Gastrocnemius medialis (tissue), 4 donors: ENCODE measurements around the gene PARP8. TPM values are rescaled to one million over a fixed set of nuclear protein-coding genes. Genes with fewer than 3 reads are reported as not detected.
"Not testable (repeated sequence)": the region's sequence is repeated elsewhere in the genome, so short reads cannot be mapped to it uniquely, and the experiment has no call there.

Experiments used
- ATAC-seq, 2 donors: fragments of 150-250 bp; one replicate each; pipeline ENCODE4 v1.9.1; 2016
- DNase-seq, 2 donors: peaks; one replicate each; pipeline ENCODE4 v3.0.0-alpha.2; 2019
- H3K27ac ChIP-seq, 4 donors: fragments of 200-600 bp; sonication (generic); 1 replicate in 1 of 4; 2 replicates in 3 of 4; pipeline ENCODE4 v1.5.1; 2016 to 2018; ENCODE audit warnings: mild to moderate bottlenecking in 2 of 4, moderate library complexity in 1 of 4
- H3K27me3 ChIP-seq, 3 donors: fragments of 200-600 bp; sonication (generic) in 2 of 3; 1 replicate in 1 of 3; 2 replicates in 2 of 3; pipeline versions ENCODE4 v1.5.1 to v1.6.0; 2016 to 2019; ENCODE audit warnings: mild to moderate bottlenecking in 1 of 3, moderate library complexity in 1 of 3
- H3K36me3 ChIP-seq, 2 donors: fragments of 200-600 bp; sonication (generic) in 1 of 2; one replicate each; pipeline ENCODE4 v1.5.1; 2017 to 2018
- H3K4me1 ChIP-seq, 2 donors: fragments of 200-600 bp; sonication (generic) in 1 of 2; one replicate each; pipeline ENCODE4 v1.5.1; 2016 to 2017; ENCODE audit warnings: mild to moderate bottlenecking in 2 of 2
- H3K4me3 ChIP-seq, 4 donors: fragments of 200-600 bp; sonication (generic) in 3 of 4; 1 replicate in 1 of 4; 2 replicates in 3 of 4; pipeline ENCODE4 v1.5.1; 2016 to 2019; ENCODE audit warnings: mild to moderate bottlenecking in 2 of 4
- H3K9me3 ChIP-seq, 3 donors: fragments of 200-600 bp; sonication (generic) in 2 of 3; 1 replicate in 1 of 3; 2 replicates in 2 of 3; pipeline ENCODE4 v1.5.1; 2016 to 2019
- CTCF ChIP-seq, 5 experiments: fragments of 450-650 bp in 3 of 5; fragments of 200-600 bp in 2 of 5; sonication (generic) in 2 of 5; IDR thresholded peaks in 4 of 5; conservative IDR thresholded peaks in 1 of 5; 1 replicate in 4 of 5; 2 replicates in 1 of 5; pipeline ENCODE4 v1.5.1; 2016 to 2019; ENCODE audit warnings: antibody characterized with exemption in 5 of 5, mild to moderate bottlenecking in 3 of 5, moderate library complexity in 3 of 5
- POLR2A ChIP-seq, 2 donors: fragments of 450-650 bp; IDR thresholded peaks; one replicate each; pipeline ENCODE4 v1.6.1; 2017; ENCODE audit warnings: antibody characterized with exemption in 2 of 2, mild to moderate bottlenecking in 2 of 2, moderate library complexity in 2 of 2
- in situ Hi-C, 4 donors: fragments of 200-750 bp; cut with MboI; loops; one replicate each; pipeline versions ENCODE4 v1.15.0 to v1.8.0; 2017; ENCODE audit warnings: low sequenced_read_pairs in 4 of 4
- intact Hi-C: fragments of 100-400 bp; cut with DNase I; formaldehyde crosslinking; loops from one replicate; pipeline ENCODE4 v1.15.1; 2023; ENCODE audit warnings: low total_unique reads
- total RNA-seq, 4 donors: library from RNA; depleted of rRNA; stranded (reverse); fragments of >200 nt; gene quantifications; one replicate each; pipeline versions ENCODE4 v1.1.0 to v1.2.3, GENCODE V29; 2016

Gene PARP8
- total RNA-seq, 4 donors from 2014 or later: 1.0 to 1.9 (median 1.5) TPM

- H3K9me3 ChIP-seq: no peaks in the 10 kb centered on the region
- H3K36me3 ChIP-seq: no peaks in the 10 kb centered on the region
- no peaks in the 10 kb centered on the region for H3K4me1 ChIP-seq
- no peak overlapping the region for H3K4me3 ChIP-seq
- in situ Hi-C loops: no loop called here
- intact Hi-C loops: no loop called here
- ATAC-seq: no peak
- no peaks in the 10 kb centered on the region for H3K27me3 ChIP-seq
- H3K27ac ChIP-seq: no peak overlapping the region
- TF ChIP-seq POLR2A (IDR thresholded peaks at IDR 0.05): no peak
- TF ChIP-seq CTCF (IDR thresholded peaks at IDR 0.05 in 4 of 5, conservative IDR thresholded peaks at IDR 0.05 in 1 of 5): no peak
- DNase-seq: no peak
Observed at GRCh38 chr5:50684721-50685120, 18.3 kb downstream of the PARP8 start.

GRCh38 chr5:50687548-50687947 lies 21.1 kb downstream of the PARP8 start:
- no peak for TF ChIP-seq POLR2A (IDR thresholded peaks at IDR 0.05)
- TF ChIP-seq CTCF (IDR thresholded peaks at IDR 0.05 in 4 of 5, conservative IDR thresholded peaks at IDR 0.05 in 1 of 5): no peak
- no peaks in the 10 kb centered on the region for H3K27me3 ChIP-seq
- intact Hi-C loops (no loop called here), in situ Hi-C loops (no loop called here)
- H3K4me1 ChIP-seq: no peaks in the 10 kb centered on the region
- no peak overlapping the region for H3K4me3 ChIP-seq
- no peaks in the 10 kb centered on the region for H3K36me3 ChIP-seq
- ATAC-seq (no peak), DNase-seq (no peak)
- no peak overlapping the region for H3K27ac ChIP-seq
- no peaks in the 10 kb centered on the region for H3K9me3 ChIP-seq

- Histone ChIP-seq H3K27me3 (no peaks in the 10 kb centered on the region), H3K27ac (no peak overlapping the region), H3K4me3 (no peak overlapping the region), H3K4me1 (no peaks in the 10 kb centered on the region), H3K36me3 (no peaks in the 10 kb centered on the region), H3K9me3 (no peaks in the 10 kb centered on the region)
- ATAC-seq (no peak), DNase-seq (no peak)
- in situ Hi-C loops: no loop called here
- TF ChIP-seq POLR2A (IDR thresholded peaks at IDR 0.05): no peak
- no peak for TF ChIP-seq CTCF (IDR thresholded peaks at IDR 0.05 in 4 of 5, conservative IDR thresholded peaks at IDR 0.05 in 1 of 5)
- intact Hi-C loops: no loop called here
Observed at GRCh38 chr5:50691399-50692016, 25.1 kb downstream of the PARP8 start.

GRCh38 chr5:50694027-50694590 lies 27.7 kb downstream of the PARP8 start:
- in situ Hi-C loops (no loop called here), intact Hi-C loops (no loop called here)
- H3K9me3 ChIP-seq: no peaks in the 10 kb centered on the region
- TF ChIP-seq CTCF (IDR thresholded peaks at IDR 0.05 in 4 of 5, conservative IDR thresholded peaks at IDR 0.05 in 1 of 5) (no peak), POLR2A (IDR thresholded peaks at IDR 0.05) (no peak)
- DNase-seq (no peak), ATAC-seq (no peak)
- no peaks in the 10 kb centered on the region for H3K36me3 ChIP-seq
- no peaks in the 10 kb centered on the region for H3K4me1 ChIP-seq
- H3K27ac ChIP-seq: no peak overlapping the region
- no peak overlapping the region for H3K4me3 ChIP-seq
- H3K27me3 ChIP-seq: no peaks in the 10 kb centered on the region

- in situ Hi-C loops, DNase-seq, H3K27me3 ChIP-seq, H3K27ac ChIP-seq, H3K4me1 ChIP-seq, intact Hi-C loops, H3K4me3 ChIP-seq, ATAC-seq, H3K36me3 ChIP-seq, H3K9me3 ChIP-seq: not testable (repeated sequence)
Observed at GRCh38 chr5:50694626-50695025, 28.2 kb downstream of the PARP8 start.
